Measurements from ENCODE around the gene AGBL4. TPM values are rescaled to one million over a fixed set of nuclear protein-coding genes. Genes with fewer than 3 reads are reported as not detected.
"Not testable (repeated sequence)": the region's sequence is repeated elsewhere in the genome, so short reads cannot be mapped to it uniquely, and the experiment has no call there.

Gene AGBL4
- total RNA-seq, 2 experiments from 2014 or later, result not detected

DNA sequence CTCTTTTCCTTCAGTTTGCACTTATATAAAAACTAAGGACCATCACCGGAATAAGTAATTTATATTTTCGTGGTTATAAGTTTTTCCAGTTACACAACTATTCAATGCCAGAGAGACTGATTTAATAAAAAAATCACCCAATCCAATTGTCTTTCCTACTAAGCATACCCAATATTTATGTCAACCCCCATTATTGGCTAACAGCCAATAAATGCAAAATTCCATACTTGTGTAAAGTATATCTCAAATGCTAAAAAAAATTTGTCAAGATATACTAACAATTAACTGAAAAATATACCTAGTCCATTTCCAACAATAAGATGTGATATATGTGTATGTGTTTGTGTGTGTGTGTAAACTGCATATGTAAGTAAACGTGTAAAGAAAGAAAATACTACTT, 117.4 kb downstream of the AGBL4 start:
- ChIA-PET POLR2A (no interaction called here), CTCF (no interaction called here)
- Mint-ChIP-seq H3K36me3 (ENCODE audit: low read depth) (no peaks in the 10 kb centered on the region), H3K4me3 (no peak overlapping the region), H3K27ac (no peak overlapping the region), H3K9me3 (ENCODE audit: low read depth) (peaks cover 1% of the 10 kb centered on the region), H3K27me3 (no peaks in the 10 kb centered on the region), H3K4me1 (no peaks in the 10 kb centered on the region)
- DNase-seq (no peak), ATAC-seq (no peak)
- intact Hi-C loops (cut with DNase I, micrococcal nuclease), result no loop called here

DNA sequence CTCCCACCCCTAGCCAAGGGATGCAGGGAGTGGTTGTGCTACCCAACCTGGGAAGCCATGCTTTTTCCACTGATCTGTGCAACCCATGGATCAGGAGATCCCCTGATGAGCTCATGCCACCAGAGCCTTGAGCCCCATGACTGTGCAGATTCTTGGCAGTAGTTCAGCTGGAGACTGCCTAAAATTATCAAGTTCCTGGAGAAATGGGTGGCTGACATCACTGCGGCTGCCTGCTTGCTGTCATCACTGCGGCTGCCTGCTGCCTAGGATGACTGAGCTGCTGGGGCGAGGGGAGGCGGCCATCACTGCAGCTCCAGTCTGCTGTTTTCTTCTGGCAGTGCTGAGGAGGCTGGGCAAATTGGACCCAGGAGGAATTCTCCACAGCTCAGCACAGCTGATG, 159.2 kb downstream of the AGBL4 start:
- intact Hi-C loops (cut with DNase I, micrococcal nuclease), result no loop called here

DNA sequence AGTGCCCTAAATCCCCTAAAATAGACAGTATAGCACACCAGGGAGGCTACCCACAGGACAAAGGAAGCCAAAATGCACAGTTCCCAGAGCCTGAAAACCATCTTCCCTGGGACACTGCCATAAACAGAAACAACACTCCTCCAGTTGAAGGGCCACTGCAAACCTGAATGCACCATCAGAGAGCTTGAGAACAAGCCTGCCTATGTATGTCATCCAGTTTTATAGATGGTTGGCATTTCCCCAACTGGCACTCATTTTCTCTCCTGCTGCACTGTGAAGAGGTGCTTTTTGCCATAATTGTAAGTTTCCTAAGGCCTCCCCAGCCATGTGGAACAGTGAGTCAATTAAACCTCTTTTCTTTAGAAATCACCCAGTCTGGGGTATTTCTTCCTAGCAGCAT, 169.0 kb downstream of the AGBL4 start:
- no peak overlapping the region for H3K27ac Mint-ChIP-seq
- DNase-seq (no peak), ATAC-seq (no peak)
- POLR2A ChIA-PET, result no interaction called here
- no peaks in the 10 kb centered on the region for H3K4me1 Mint-ChIP-seq
- H3K36me3 Mint-ChIP-seq (ENCODE audit: low read depth), result no peaks in the 10 kb centered on the region
- CTCF ChIA-PET, result no interaction called here
- no peak overlapping the region for H3K4me3 Mint-ChIP-seq
- H3K9me3 Mint-ChIP-seq (ENCODE audit: low read depth), result no peaks in the 10 kb centered on the region
- intact Hi-C loops (cut with DNase I, micrococcal nuclease), result no loop called here
- H3K27me3 Mint-ChIP-seq, result no peaks in the 10 kb centered on the region

More for the DNA sequence above, 159.2 kb downstream of the AGBL4 start:
- no peaks in the 10 kb centered on the region for H3K27me3 Mint-ChIP-seq
- H3K9me3 Mint-ChIP-seq (ENCODE audit: low read depth), result peaks cover 14% of the 10 kb centered on the region
- CTCF ChIA-PET, result no interaction called here
- DNase-seq, result no peak
- no peaks in the 10 kb centered on the region for H3K36me3 Mint-ChIP-seq (ENCODE audit: low read depth)
- no peak for ATAC-seq
- H3K4me3 Mint-ChIP-seq, result no peak overlapping the region
- POLR2A ChIA-PET, result no interaction called here
- H3K4me1 Mint-ChIP-seq, result no peaks in the 10 kb centered on the region
- H3K27ac Mint-ChIP-seq, result no peak overlapping the region

DNA sequence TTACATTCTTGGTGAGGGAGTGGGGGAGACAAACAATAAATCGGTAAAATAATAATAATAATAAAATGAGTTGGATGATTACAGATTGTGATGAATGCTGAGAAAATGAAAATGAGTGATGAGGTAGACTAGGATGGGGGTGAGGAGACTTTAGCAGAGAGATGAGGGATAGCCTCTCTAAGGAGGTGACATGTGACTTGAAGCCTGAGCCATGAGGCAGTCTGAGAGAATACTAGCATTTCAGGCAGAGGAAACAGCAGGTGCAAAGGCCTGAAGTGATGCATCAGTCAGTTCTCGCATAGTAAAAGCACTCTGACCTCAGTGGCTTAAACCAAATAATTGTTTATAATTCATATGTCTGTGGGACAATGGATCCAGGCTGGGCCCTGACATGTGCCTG, 181.2 kb downstream of the AGBL4 start:
- Mint-ChIP-seq H3K9me3 (ENCODE audit: low read depth) (peaks cover 27% of the 10 kb centered on the region), H3K4me3 (no peak overlapping the region), H3K36me3 (ENCODE audit: low read depth) (peaks cover 3% of the 10 kb centered on the region), H3K27ac (no peak overlapping the region), H3K27me3 (no peaks in the 10 kb centered on the region), H3K4me1 (no peaks in the 10 kb centered on the region)
- DNase-seq (no peak), ATAC-seq (no peak)
- intact Hi-C loops (cut with DNase I, micrococcal nuclease), result no loop called here
- POLR2A ChIA-PET, result no interaction called here
- CTCF ChIA-PET, result no interaction called here

DNA sequence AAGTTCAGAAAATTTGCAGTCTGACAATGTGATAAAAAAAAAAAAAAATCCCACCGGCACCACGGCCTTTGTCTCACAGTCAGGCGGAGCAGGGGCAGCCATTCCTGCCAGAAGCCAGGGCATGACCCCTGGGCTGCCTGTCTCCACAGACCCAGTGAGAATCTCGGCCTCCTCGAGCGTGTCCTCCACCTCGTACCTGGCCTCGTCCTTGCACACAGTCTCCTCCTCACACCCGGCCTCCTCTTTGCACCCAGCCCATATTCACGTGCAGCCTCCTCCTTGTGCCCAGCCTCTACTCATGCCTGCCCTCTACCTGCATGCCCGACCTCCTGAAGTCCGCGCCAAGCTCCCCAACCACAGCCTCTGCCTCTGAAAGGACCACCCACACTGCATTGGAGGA, 182.0 kb downstream of the AGBL4 start:
- ATAC-seq (no peak), DNase-seq (no peak)
- H3K27ac Mint-ChIP-seq, result no peak overlapping the region
- no peaks in the 10 kb centered on the region for H3K4me1 Mint-ChIP-seq
- H3K27me3 Mint-ChIP-seq, result no peaks in the 10 kb centered on the region
- POLR2A ChIA-PET, result no interaction called here
- peaks cover 24% of the 10 kb centered on the region for H3K9me3 Mint-ChIP-seq (ENCODE audit: low read depth)
- intact Hi-C loops (cut with DNase I, micrococcal nuclease), result no loop called here
- CTCF ChIA-PET, result no interaction called here
- no peak overlapping the region for H3K4me3 Mint-ChIP-seq
- H3K36me3 Mint-ChIP-seq (ENCODE audit: low read depth), result peaks cover 3% of the 10 kb centered on the region

DNA sequence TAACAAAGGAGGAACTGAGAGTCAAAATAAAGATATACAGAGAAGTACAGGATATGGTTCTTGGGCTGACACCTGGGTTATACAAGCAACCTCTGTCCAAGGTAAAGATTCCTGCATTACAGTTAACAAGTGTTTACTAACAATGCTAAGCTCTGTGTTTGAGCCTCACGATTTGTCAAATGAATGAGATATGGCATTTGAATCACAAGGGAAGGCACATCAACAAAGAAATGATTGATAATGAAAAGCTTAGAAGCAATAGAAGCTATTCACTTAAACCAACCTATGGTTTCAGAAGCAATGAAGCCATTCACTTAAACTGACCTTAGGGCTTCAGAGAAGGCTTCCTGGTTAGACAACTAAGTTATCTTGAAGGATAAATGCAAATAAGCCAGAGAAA, 199.5 kb downstream of the AGBL4 start:
- Mint-ChIP-seq H3K9me3 (ENCODE audit: low read depth) (peaks cover 6% of the 10 kb centered on the region), H3K4me3 (no peak overlapping the region), H3K27ac (no peak overlapping the region), H3K27me3 (no peaks in the 10 kb centered on the region), H3K36me3 (ENCODE audit: low read depth) (no peaks in the 10 kb centered on the region), H3K4me1 (no peaks in the 10 kb centered on the region)
- intact Hi-C loops (cut with DNase I, micrococcal nuclease), result no loop called here
- ChIA-PET POLR2A (no interaction called here), CTCF (no interaction called here)
- no peak for DNase-seq
- no peak for ATAC-seq

DNA sequence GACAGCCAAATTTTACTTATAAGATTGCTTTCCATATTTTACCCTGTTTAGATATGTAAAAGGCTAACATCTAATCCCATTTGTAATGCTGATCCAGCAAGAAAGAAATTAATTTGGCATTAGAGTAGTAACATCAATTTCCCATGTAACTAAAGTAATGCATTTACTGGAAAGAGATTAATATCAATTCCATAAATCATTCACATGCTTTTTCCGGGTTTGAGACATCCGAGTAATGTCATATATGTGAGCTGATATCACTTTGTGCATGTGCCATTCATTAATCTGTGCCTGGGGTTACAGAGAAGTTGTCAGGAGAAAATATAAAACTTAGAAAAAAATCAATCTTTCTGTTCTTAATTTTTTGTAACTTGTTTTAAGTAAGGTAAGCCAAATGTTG, 206.1 kb downstream of the AGBL4 start:
- no peaks in the 10 kb centered on the region for H3K4me1 Mint-ChIP-seq
- DNase-seq (no peak), ATAC-seq (no peak)
- H3K27ac Mint-ChIP-seq, result no peak overlapping the region
- CTCF ChIA-PET, result no interaction called here
- POLR2A ChIA-PET, result no interaction called here
- no peak overlapping the region for H3K4me3 Mint-ChIP-seq
- peaks cover 1% of the 10 kb centered on the region for H3K9me3 Mint-ChIP-seq (ENCODE audit: low read depth)
- H3K36me3 Mint-ChIP-seq (ENCODE audit: low read depth), result no peaks in the 10 kb centered on the region
- no peaks in the 10 kb centered on the region for H3K27me3 Mint-ChIP-seq
- intact Hi-C loops (cut with DNase I, micrococcal nuclease), result no loop called here

DNA sequence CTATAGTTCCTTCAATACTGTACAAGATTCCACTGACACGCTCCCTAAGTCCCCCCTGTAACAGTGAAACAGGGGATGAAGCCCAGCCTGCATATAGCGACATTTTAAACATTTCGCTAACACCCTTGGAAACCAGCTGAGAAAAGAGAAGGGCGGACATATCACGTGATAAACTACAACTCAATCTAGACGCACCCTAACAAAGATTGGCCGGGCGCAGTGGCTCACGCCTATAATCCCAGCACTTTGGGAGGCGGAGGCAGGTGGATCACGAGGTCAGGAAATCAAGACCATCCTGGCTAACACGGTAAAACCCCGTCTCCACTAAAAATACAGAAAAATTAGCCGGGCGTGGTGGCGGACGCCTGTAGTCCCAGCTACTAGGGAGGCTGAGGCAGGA, 236.7 kb downstream of the AGBL4 start:
- DNase-seq; ATAC-seq; intact Hi-C loops (cut with DNase I, micrococcal nuclease); CTCF ChIA-PET; POLR2A ChIA-PET; H3K36me3 Mint-ChIP-seq (ENCODE audit: low read depth); H3K27ac Mint-ChIP-seq; H3K27me3 Mint-ChIP-seq; H3K4me1 Mint-ChIP-seq; H3K4me3 Mint-ChIP-seq; H3K9me3 Mint-ChIP-seq (ENCODE audit: low read depth): not testable (repeated sequence)

DNA sequence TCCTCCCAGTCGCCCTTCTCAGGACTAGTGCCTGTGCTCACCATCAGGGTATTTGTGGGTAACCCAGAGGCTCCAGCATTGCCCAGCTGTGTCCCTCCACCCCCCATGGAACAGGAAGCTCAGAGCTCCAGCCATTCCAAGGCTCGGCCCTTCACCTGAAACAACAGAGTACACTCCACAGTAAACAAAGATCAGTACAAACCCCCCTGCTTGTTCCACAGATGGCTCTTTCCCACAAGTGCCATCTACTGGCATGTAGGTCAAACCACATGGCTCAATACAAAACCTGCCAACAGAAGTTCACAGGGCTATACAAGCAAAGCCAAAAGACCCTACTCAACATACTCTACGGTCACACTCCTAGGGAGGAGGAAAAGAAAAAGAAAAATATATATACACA, 258.7 kb downstream of the AGBL4 start:
- ATAC-seq, result no peak
- no peaks in the 10 kb centered on the region for H3K4me1 Mint-ChIP-seq
- intact Hi-C loops (cut with DNase I, micrococcal nuclease), result no loop called here
- no peak overlapping the region for H3K27ac Mint-ChIP-seq
- H3K4me3 Mint-ChIP-seq, result no peak overlapping the region
- peaks cover 14% of the 10 kb centered on the region for H3K9me3 Mint-ChIP-seq (ENCODE audit: low read depth)
- ChIA-PET CTCF (interaction anchor here (0.9 kb wide), 1 partner anchor 9 kb away, joined by 3 read pairs; no protein-coding TSS in a partner anchor), POLR2A (no interaction called here)
- H3K27me3 Mint-ChIP-seq, result no peaks in the 10 kb centered on the region
- no peak for DNase-seq
- no peaks in the 10 kb centered on the region for H3K36me3 Mint-ChIP-seq (ENCODE audit: low read depth)

DNA sequence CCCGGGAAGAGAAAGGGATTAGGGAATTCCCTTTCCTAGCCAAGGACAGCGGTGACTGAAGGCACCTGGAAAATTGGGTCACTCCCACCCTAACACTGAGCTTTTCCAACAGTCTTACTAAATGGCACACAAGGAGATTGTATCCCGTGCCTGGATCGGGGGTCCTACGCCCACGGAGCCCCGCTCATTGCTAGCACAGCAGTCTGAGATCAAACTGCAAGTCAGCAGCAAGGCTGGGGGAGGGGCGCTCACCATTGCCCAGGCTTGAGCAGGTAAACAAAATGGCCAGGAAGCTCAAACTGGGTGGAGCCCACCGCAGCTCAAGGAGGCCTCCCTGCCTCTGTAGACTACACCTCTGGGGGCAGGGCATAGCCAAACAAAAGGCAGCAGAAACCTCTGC, 285.6 kb downstream of the AGBL4 start:
- H3K36me3 Mint-ChIP-seq (ENCODE audit: low read depth); H3K27ac Mint-ChIP-seq; intact Hi-C loops (cut with DNase I, micrococcal nuclease); ATAC-seq; H3K4me3 Mint-ChIP-seq; DNase-seq; CTCF ChIA-PET; H3K27me3 Mint-ChIP-seq; H3K4me1 Mint-ChIP-seq; POLR2A ChIA-PET: not testable (repeated sequence)
- peaks cover 14% of the 10 kb centered on the region for H3K9me3 Mint-ChIP-seq (ENCODE audit: low read depth)

DNA sequence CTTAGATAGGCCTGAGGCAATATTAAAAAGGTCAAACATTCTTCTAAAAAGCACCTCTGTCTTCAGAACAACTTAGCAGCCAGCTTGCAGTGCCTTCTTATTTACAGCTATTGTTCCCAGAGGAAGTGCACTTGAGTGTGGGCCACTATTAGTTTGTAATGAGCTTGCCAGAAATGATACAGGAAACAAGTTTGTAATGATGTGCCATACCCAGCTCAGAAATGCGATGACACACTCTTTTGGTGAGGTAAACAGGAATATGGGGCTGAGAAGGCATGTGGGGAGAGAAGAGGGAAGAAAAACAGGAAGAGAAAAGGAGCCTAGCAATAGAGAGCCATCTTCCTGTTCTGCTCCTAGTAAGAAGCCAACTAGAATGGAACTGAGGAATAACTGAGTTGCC, 295.4 kb downstream of the AGBL4 start:
- Mint-ChIP-seq H3K4me1 (no peaks in the 10 kb centered on the region), H3K9me3 (ENCODE audit: low read depth) (peaks cover 9% of the 10 kb centered on the region), H3K36me3 (ENCODE audit: low read depth) (no peaks in the 10 kb centered on the region), H3K27ac (no peak overlapping the region), H3K4me3 (no peak overlapping the region), H3K27me3 (no peaks in the 10 kb centered on the region)
- intact Hi-C loops (cut with DNase I, micrococcal nuclease), result no loop called here
- ChIA-PET CTCF (interaction anchor here (0.6 to 1.2 kb wide), 2 partner anchors 33 to 125 kb away, joined by 3 to 5 read pairs; no protein-coding TSS in a partner anchor), POLR2A (no interaction called here)
- ATAC-seq, result no peak
- no peak for DNase-seq

DNA sequence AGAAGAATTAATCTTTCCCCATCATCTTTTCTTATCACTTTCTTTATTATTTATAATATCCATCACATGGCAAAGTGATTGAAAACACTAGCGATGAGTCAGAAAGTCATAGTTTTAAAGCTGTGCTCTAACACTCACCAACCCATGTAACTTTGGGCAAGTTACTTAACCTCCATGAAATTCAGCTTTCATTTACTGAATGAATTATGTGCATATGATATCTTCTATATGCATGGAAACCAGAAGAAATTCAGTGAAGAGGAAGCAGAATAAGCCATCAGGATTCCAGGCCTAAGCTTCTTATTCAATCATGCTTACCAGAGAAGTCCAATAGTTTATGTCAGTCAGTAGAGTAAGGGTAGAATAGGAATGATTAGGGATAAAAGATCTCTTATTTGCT, 300.1 kb downstream of the AGBL4 start:
- Mint-ChIP-seq H3K27me3 (no peaks in the 10 kb centered on the region), H3K36me3 (ENCODE audit: low read depth) (no peaks in the 10 kb centered on the region), H3K9me3 (ENCODE audit: low read depth) (peaks cover 2% of the 10 kb centered on the region), H3K4me1 (no peaks in the 10 kb centered on the region), H3K4me3 (no peak overlapping the region), H3K27ac (no peak overlapping the region)
- intact Hi-C loops (cut with DNase I, micrococcal nuclease), result no loop called here
- ATAC-seq, result no peak
- no peak for DNase-seq
- ChIA-PET POLR2A (no interaction called here), CTCF (no interaction called here)

DNA sequence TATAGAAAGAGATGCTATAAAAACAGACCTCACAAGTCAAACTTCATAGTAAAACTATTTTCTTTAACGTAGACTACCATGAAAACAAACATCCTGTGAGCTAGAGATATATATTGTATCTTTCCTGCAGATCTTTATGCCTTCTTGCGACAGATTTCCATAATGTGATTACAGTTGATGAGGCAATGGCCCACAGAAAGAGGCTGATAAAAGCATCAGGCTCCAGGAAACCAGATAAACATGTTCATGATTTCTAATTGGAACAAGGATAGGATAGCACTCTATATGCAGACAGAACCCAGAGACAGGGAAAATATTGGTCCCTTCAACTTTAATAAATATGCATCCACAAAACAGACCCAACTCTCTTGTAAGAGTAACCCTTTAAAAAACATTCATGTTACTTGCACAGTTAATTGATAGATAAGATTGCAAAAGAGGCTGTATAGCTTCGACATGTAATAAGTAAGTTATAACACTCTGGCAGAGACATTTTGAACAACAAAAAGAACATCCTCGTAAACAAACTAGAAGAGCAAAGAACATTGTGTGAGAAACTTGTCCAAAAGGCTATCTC, 329.4 kb downstream of the AGBL4 start:
- CTCF ChIA-PET, result interaction anchor here (1.0 kb wide), 1 partner anchor 34 kb away, joined by 3 read pairs; no protein-coding TSS in a partner anchor
- Mint-ChIP-seq H3K27ac (no peak overlapping the region), H3K36me3 (ENCODE audit: low read depth) (no peaks in the 10 kb centered on the region), H3K27me3 (no peaks in the 10 kb centered on the region), H3K4me3 (no peak overlapping the region), H3K9me3 (ENCODE audit: low read depth) (no peaks in the 10 kb centered on the region), H3K4me1 (no peaks in the 10 kb centered on the region)
- ATAC-seq (no peak), DNase-seq (no peak)
- intact Hi-C loops (cut with DNase I, micrococcal nuclease), result no loop called here
- POLR2A ChIA-PET, result no interaction called here

All from activated CD4-positive, alpha-beta T cell treated with anti-CD3 and anti-CD28 coated beads for 36 hours (primary cell).